Measurements from ENCODE around the gene CDC23. TPM values are rescaled to one million over a fixed set of nuclear protein-coding genes. Genes with fewer than 3 reads are reported as not detected.

The CDC23 gene, protein sequence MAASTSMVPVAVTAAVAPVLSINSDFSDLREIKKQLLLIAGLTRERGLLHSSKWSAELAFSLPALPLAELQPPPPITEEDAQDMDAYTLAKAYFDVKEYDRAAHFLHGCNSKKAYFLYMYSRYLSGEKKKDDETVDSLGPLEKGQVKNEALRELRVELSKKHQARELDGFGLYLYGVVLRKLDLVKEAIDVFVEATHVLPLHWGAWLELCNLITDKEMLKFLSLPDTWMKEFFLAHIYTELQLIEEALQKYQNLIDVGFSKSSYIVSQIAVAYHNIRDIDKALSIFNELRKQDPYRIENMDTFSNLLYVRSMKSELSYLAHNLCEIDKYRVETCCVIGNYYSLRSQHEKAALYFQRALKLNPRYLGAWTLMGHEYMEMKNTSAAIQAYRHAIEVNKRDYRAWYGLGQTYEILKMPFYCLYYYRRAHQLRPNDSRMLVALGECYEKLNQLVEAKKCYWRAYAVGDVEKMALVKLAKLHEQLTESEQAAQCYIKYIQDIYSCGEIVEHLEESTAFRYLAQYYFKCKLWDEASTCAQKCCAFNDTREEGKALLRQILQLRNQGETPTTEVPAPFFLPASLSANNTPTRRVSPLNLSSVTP
- polyA plus RNA-seq (2012; ENCODE audit: insufficient read length, low read depth): 26.5 TPM

DNA sequence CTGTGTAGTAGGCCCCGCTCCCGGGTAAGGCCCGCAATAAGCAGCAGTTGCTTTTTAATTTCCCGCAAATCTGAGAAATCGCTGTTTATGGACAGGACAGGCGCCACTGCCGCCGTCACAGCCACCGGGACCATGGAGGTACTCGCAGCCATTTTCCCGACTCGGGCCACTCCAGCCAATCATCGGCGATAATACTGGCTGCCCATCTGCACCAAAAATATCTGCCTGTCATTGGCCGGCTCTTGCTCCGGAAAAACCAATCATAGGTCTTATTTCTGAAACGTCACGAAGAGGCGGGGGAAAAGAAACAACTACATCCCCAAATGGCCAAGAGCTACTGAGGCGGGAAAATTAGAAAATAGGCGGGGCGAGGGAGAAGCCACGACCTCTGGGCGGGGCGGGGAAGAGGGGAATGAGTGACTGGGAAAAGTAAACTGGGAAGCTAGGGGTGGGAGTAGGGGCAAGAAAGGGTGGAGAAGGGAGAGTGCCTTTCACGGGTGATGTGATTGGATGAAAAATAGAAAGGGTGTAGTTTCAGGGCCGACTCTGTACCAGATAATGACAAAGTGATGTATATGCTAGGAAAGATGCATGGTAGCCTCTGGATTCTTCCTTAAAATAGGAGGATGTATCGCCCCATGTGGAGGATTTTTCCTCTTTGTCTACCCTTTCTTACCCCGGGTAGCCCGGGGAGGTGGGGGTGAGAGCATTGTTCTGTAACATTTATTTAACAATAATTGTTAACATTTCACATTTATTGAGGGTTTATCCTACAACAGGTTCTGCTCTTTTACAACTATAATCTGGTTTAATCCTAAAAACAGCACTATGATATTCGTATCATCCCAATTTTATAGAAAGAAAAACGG is at the start of gene CDC23:
CDC23 (minus strand) TSS at position 163 of the 869 bp plus-strand sequence; CDS start at position 152, 11 bp downstream.
- TF ChIP-seq FOXP2 (optimal IDR thresholded peaks at IDR 0.05; ENCODE audit: borderline replicate concordance, extremely low read depth, extremely low read length, insufficient read depth): no peak
- peak; percentile 75 for TF ChIP-seq TAF1 (IDR thresholded peaks at IDR 0.05; ENCODE audit: borderline replicate concordance, insufficient read depth, low read length)
- TF ChIP-seq SIN3A (IDR thresholded peaks at IDR 0.05; ENCODE audit: borderline replicate concordance, insufficient read depth, low read length): no peak
- peak; percentile 88 for TF ChIP-seq POLR2AphosphoS5 (IDR thresholded peaks at IDR 0.05; ENCODE audit: low read depth, low read length)
- TF ChIP-seq, protein P1, sequence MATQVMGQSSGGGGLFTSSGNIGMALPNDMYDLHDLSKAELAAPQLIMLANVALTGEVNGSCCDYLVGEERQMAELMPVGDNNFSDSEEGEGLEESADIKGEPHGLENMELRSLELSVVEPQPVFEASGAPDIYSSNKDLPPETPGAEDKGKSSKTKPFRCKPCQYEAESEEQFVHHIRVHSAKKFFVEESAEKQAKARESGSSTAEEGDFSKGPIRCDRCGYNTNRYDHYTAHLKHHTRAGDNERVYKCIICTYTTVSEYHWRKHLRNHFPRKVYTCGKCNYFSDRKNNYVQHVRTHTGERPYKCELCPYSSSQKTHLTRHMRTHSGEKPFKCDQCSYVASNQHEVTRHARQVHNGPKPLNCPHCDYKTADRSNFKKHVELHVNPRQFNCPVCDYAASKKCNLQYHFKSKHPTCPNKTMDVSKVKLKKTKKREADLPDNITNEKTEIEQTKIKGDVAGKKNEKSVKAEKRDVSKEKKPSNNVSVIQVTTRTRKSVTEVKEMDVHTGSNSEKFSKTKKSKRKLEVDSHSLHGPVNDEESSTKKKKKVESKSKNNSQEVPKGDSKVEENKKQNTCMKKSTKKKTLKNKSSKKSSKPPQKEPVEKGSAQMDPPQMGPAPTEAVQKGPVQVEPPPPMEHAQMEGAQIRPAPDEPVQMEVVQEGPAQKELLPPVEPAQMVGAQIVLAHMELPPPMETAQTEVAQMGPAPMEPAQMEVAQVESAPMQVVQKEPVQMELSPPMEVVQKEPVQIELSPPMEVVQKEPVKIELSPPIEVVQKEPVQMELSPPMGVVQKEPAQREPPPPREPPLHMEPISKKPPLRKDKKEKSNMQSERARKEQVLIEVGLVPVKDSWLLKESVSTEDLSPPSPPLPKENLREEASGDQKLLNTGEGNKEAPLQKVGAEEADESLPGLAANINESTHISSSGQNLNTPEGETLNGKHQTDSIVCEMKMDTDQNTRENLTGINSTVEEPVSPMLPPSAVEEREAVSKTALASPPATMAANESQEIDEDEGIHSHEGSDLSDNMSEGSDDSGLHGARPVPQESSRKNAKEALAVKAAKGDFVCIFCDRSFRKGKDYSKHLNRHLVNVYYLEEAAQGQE (IDR thresholded peaks at IDR 0.05; ENCODE audit: insufficient read depth in 1 of 2, low read depth in 2 of 2, low read length in 2 of 2): no peak

DNA sequence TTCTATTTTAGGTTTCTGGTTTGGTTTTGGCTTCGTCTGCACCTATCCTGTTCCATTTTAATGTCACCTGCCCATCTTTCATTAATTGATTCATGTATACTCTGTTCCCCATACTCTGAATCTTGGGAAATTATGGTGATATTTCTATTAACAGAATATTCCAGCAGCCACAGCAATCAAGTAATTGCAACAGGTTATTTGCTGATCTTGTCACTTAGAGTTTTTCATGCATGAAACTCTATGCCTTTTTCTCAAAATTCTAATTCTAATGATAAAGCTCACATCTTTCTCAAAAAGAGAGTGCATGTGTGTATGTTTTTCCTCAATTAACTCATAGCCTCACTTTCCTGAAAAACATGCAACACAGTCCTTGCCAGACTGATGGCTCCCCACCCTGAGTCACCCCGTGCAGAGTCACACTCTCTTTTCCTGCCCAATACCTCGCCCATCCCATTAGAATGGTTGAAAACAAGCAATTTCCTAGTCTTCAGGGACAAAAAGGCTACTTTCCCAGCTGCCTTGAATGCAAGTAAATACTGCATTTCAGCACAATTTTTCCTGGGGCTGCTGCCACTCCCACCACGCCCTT is 45.7 kb upstream of the CDC23 start:
- TF ChIP-seq POLR2AphosphoS5 (IDR thresholded peaks at IDR 0.05; ENCODE audit: low read depth, low read length) (no peak), TAF1 (IDR thresholded peaks at IDR 0.05; ENCODE audit: borderline replicate concordance, insufficient read depth, low read length) (no peak), SIN3A (IDR thresholded peaks at IDR 0.05; ENCODE audit: borderline replicate concordance, insufficient read depth, low read length) (no peak), FOXP2 (optimal IDR thresholded peaks at IDR 0.05; ENCODE audit: borderline replicate concordance, extremely low read depth, extremely low read length, insufficient read depth) (no peak)
- TF ChIP-seq, protein P1 (IDR thresholded peaks at IDR 0.05; ENCODE audit: insufficient read depth in 1 of 2, low read depth in 2 of 2, low read length in 2 of 2): no peak

DNA sequence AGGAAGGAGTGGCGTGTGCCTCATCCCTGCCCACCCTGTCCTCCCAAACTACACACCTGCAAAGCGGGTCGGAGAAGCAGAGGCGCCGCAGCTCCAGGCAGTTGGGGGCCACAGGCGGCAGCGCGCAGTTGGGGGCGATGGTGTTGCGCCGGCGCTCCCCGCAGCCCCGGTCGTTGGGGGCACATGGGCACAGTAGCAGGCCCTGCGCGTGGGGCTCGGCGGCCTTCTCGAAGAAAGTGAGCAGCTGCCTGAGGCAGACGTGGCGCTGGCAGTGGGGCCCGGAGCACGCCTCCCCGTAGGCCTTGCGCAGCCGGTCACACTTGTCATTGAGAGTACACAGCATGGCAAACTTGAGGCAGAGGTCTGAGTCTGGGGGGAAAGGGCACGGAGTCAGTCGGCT is 44.5 kb upstream of the CDC23 start:
- no peak for TF ChIP-seq FOXP2 (optimal IDR thresholded peaks at IDR 0.05; ENCODE audit: borderline replicate concordance, extremely low read depth, extremely low read length, insufficient read depth)
- TF ChIP-seq POLR2AphosphoS5 (IDR thresholded peaks at IDR 0.05; ENCODE audit: low read depth, low read length): no peak
- TF ChIP-seq SIN3A (IDR thresholded peaks at IDR 0.05; ENCODE audit: borderline replicate concordance, insufficient read depth, low read length): no peak
- TF ChIP-seq, protein P1 (IDR thresholded peaks at IDR 0.05; ENCODE audit: insufficient read depth in 1 of 2, low read depth in 2 of 2, low read length in 2 of 2): no peak
- no peak for TF ChIP-seq TAF1 (IDR thresholded peaks at IDR 0.05; ENCODE audit: borderline replicate concordance, insufficient read depth, low read length)

DNA sequence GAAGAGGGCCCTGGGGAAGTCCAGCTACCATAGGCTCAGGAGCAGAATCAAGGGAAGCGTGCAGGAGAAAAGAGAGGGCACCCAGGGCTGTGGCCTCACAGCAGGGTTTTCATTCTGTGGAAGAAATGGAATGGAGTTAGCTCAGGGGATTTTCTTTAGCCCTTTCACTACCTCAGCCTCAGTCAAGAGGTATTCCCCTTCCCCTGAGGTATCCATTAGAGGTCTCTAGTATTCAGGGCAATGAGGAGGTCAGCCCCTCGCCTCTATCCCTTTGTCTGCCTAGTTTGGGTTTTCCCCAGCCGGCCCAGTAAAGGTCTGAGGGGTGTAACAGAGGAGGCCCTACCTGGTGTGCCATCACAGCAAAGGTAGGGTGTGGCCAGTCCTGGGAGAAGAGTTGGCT is 39.8 kb upstream of the CDC23 start:
- TF ChIP-seq SIN3A (IDR thresholded peaks at IDR 0.05; ENCODE audit: borderline replicate concordance, insufficient read depth, low read length): no peak
- no peak for TF ChIP-seq FOXP2 (optimal IDR thresholded peaks at IDR 0.05; ENCODE audit: borderline replicate concordance, extremely low read depth, extremely low read length, insufficient read depth)
- TF ChIP-seq POLR2AphosphoS5 (IDR thresholded peaks at IDR 0.05; ENCODE audit: low read depth, low read length): no peak
- TF ChIP-seq TAF1 (IDR thresholded peaks at IDR 0.05; ENCODE audit: borderline replicate concordance, insufficient read depth, low read length): no peak
- TF ChIP-seq, protein P1 (IDR thresholded peaks at IDR 0.05; ENCODE audit: insufficient read depth in 1 of 2, low read depth in 2 of 2, low read length in 2 of 2): no peak
